Lower leg skin (tissue), 4 donors: ENCODE results near the gene XPNPEP2. TPM values are rescaled to one million over a fixed set of nuclear protein-coding genes. Genes with fewer than 3 reads are reported as not detected.

ENCODE experiments used
- DNase-seq, 2 donors: peaks; one replicate each; pipeline ENCODE4 v3.0.0-alpha.2; 2019; ENCODE audit warnings: low spot score in 2 of 2
- H3K4me3 ChIP-seq: fragments of 200-600 bp; sonication (generic); 2 replicates; pipeline ENCODE4 v1.5.1; 2017; ENCODE audit warnings: mild to moderate bottlenecking, low read depth; ENCODE audit not compliant: poor library complexity, severe bottlenecking
- POLR2A ChIP-seq, 2 donors: fragments of 450-650 bp; IDR thresholded peaks; one replicate each; pipeline ENCODE4 v1.6.1; 2016 to 2017; ENCODE audit warnings: antibody characterized with exemption in 2 of 2, mild to moderate bottlenecking in 1 of 2, moderate library complexity in 1 of 2
- WGBS, 2 donors: methylation state at CpG; one replicate each; pipeline ENCODE4 v1.1.5; 2018; 5-methylcytosine and 5-hydroxymethylcytosine counted together
- intact Hi-C: fragments of 100-400 bp; cut with DNase I; formaldehyde crosslinking; loops from one replicate; pipeline ENCODE4 v1.15.0; 2023; ENCODE audit warnings: low total_unique reads
- total RNA-seq, 4 donors: library from RNA; depleted of rRNA; stranded (reverse); fragments of >200 nt; gene quantifications; one replicate each; pipeline ENCODE4 v1.1.0, GENCODE V29; 2016
- TF ChIP-seq, protein P1 (sequence below), 3 donors: fragments of 450-650 bp; IDR thresholded peaks; one replicate each; pipeline ENCODE4 v1.5.1; 2016; ENCODE audit warnings: antibody characterized with exemption in 3 of 3, mild to moderate bottlenecking in 3 of 3, moderate library complexity in 2 of 3

XPNPEP2 gene
- total RNA-seq, 4 donors from 2014 or later = 1.3 to 5.0 (median 2.2) TPM

DNA sequence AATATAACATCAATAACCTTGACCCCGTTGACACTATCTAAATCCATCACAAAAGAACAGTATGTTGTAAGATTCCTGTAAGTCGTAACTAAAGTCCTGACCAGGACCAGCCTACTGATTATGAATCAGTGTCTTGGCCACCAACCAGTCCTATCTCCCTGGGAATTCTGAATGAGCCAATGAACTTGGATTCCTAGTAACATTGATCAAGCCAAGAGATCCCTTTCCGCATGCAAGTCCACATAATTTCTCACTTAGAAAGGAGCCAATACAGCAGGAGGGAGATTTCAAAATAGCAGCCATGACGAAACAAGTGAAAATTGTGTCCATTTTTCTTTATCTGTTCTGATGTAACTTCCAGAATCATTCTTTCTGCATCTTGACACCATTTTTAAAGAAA is 9.5 kb downstream of the XPNPEP2 start:
- peak in 1 of 2 donors; percentile 38 for DNase-seq
- intact Hi-C loops = no loop called here
- WGBS, 2 donors = 53 to 57% methylated on average over 4 of the region's 4 CpGs
- no peak overlapping the region for H3K4me3 ChIP-seq
- no peak for TF ChIP-seq POLR2A (IDR thresholded peaks at IDR 0.05)
- TF ChIP-seq, protein P1, sequence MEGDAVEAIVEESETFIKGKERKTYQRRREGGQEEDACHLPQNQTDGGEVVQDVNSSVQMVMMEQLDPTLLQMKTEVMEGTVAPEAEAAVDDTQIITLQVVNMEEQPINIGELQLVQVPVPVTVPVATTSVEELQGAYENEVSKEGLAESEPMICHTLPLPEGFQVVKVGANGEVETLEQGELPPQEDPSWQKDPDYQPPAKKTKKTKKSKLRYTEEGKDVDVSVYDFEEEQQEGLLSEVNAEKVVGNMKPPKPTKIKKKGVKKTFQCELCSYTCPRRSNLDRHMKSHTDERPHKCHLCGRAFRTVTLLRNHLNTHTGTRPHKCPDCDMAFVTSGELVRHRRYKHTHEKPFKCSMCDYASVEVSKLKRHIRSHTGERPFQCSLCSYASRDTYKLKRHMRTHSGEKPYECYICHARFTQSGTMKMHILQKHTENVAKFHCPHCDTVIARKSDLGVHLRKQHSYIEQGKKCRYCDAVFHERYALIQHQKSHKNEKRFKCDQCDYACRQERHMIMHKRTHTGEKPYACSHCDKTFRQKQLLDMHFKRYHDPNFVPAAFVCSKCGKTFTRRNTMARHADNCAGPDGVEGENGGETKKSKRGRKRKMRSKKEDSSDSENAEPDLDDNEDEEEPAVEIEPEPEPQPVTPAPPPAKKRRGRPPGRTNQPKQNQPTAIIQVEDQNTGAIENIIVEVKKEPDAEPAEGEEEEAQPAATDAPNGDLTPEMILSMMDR (IDR thresholded peaks at IDR 0.05) = no peak

DNA sequence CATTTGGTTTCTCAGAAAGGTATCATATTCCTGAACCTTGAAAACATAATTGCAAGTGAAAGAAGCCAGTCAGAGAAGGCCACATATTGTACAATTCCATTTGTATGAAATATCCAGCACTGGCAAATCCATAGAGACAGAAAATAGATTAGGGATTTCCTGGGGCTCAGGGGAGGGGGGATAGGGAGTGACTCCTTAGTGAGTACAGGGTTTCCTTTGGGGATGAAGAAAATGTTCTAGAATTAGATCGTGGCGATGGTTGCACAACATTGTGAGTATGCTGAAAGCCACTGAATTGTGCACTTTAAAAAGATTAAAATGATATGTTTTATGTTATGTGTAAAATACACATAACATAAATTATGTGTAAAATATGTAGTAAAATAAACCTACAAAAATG is 10.3 kb downstream of the XPNPEP2 start:
- no peak for TF ChIP-seq POLR2A (IDR thresholded peaks at IDR 0.05)
- TF ChIP-seq, protein P1 (IDR thresholded peaks at IDR 0.05) = no peak
- no peak overlapping the region for H3K4me3 ChIP-seq
- intact Hi-C loops = no loop called here
- WGBS, 2 donors = 43 to 58% methylated on average over 2 of the region's 2 CpGs
- no peak for DNase-seq

DNA sequence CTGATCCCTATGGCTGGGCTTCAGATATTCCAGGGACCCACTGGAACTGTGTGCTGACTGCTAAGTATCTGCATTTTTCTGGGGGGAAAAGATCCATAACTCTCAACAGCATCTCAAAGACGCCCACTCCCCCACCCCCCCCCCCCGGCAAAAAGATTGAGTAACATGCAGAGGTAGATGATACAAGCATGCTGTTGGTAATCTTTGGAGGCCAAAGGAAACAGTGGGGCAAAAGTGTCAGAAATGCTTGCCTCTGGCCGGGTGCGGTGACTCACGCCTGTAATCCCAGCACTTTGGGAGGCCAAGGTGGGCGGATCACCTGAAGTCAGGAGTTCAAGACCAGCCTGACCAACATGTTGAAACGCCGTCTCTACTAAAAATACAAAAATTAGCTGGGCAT is 12.2 kb downstream of the XPNPEP2 start:
- DNase-seq = no peak
- WGBS, 2 donors = 84 to 93% methylated on average over 6 to 8 of the region's 8 CpGs
- H3K4me3 ChIP-seq = no peak overlapping the region
- intact Hi-C loops = no loop called here
- no peak for TF ChIP-seq POLR2A (IDR thresholded peaks at IDR 0.05)
- TF ChIP-seq, protein P1 (IDR thresholded peaks at IDR 0.05) = no peak

DNA sequence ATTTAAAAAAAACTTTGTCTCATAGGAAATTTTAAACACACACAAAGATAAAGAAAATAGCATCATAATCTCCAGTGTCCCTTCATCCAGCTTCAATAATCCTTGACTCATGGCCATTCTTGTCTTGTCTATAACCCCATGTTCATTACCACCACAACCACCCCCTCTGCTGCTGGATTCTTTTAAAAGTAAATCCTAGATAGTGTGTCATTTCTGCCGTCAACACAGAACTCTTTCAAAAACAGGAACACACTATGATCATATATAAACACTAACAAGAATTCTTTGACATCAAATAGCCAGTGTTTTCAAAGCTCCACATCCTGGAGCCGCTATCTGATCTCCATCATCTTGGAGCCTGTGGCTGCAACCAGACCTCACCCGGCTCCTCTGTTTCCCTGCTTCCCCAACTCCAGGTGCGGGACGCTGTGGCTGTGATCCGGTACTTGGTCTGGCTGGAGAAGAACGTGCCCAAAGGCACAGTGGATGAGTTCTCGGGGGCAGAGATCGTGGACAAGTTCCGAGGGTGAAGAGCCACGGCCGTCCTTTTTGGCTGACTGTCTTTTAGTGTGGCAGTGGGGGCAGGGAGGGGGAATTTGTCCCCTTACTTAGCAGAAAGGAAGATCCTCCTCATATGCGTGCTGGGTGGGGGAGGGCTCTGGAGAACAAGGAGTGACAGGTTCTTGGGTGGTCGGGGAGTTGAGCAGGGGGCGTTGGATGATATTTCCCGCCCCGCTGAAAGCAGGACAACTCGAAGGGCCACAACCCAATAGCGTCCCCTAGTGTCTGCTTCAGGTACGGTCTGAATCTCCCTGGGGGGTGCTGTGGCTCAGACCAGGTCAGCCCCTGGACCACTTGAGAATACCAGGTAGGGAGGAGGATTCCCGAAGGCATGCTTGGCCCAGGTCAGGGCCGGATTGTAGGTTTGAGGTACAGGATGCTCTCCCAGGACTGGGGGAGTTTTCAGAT is 15.6 kb downstream of the XPNPEP2 start:
- no peak for DNase-seq
- intact Hi-C loops = no loop called here

DNA sequence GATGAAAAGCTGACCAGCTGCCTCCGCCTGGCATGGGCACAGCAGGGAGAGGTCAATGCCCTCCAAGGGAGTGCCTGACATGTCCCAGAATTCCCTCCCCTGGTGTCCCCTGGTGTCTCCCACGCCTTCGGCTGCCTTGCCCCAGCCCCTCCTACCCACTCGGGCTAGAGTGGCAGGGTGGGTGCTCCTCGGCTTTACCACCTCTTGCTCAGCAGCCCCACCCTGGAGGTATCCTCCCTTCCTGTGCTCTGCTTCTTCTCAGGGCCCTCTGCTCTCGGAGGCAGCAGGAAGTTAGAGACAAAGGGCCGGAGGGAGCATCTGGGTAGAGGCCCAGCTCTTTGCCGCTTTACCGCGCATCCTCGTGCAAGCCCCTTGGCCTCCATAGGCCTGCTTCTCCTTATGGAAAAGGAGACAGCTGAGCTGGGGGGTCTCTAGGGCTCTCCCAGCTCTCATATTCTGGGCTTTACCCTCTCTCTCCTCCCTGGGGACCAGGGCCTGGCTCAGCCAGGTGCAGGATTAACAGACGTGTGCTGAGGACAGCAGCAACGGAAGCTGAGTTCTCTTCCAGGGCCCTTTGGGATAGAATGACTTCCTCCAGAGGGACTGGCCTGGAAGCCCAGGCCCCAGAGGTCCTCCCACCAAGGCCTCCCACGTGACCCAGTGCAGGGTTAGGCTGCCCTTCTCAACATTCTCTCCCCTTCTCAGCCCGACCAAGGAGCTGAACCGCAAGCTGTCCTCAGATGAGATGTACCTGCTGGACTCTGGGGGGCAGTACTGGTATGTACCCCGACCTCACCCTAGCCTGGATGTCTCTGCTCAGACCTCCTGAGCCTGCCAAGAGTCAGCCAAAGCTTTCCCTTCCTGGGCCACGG is 17.2 kb downstream of the XPNPEP2 start:
- no peak for DNase-seq
- TF ChIP-seq, protein P1 (IDR thresholded peaks at IDR 0.05) = no peak
- TF ChIP-seq POLR2A (IDR thresholded peaks at IDR 0.05) = no peak
- intact Hi-C loops = no loop called here
- H3K4me3 ChIP-seq = no peak overlapping the region
- WGBS, 2 donors = 73 to 78% methylated on average over 14 to 18 of the region's 18 CpGs

More for the DNA sequence above, 15.6 kb downstream of the XPNPEP2 start:
- WGBS, 2 donors = 61 to 78% methylated on average over 19 to 22 of the region's 22 CpGs
- TF ChIP-seq, protein P1 (IDR thresholded peaks at IDR 0.05) = no peak
- H3K4me3 ChIP-seq = no peak overlapping the region
